Peyer's patch (tissue), 4 donors: ENCODE data around the gene MEGF6.

Source experiments
- POLR2A ChIP-seq, 2 donors: fragments of 450-650 bp; IDR thresholded peaks; one replicate each; pipeline ENCODE4 v1.5.1; 2017; ENCODE audit warnings: antibody characterized with exemption in 2 of 2, mild to moderate bottlenecking in 2 of 2, moderate library complexity in 2 of 2
- TF ChIP-seq, protein P1 (sequence below), 6 experiments: fragments of 450-650 bp in 4 of 6; fragments of 200-600 bp in 2 of 6; sonication (generic) in 1 of 6; IDR thresholded peaks; one replicate each; pipeline ENCODE4 v1.5.1; 2017 to 2019; ENCODE audit warnings: antibody characterized with exemption in 6 of 6, mild to moderate bottlenecking in 3 of 6, moderate library complexity in 1 of 6

DNA sequence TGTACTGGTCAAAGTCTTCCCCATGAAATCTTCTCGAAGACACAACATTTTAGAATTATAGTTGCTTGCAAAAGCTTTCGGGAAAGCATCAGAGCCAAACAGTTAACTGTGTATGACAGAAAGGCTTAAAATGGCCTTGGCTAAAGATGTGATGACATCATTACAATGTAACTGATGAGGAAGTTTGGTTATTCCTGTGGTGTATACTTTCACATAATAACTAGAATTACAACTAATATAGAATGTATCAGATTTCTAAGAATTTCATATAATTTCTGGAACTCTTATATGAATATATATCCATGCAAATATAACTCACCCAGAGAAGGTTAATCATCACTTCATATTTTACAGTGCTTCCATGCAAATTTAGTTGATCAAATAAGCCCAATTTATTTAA, 49.4 kb upstream of the MEGF6 start:
- no peak for TF ChIP-seq POLR2A (IDR thresholded peaks at IDR 0.05)
- TF ChIP-seq, protein P1, sequence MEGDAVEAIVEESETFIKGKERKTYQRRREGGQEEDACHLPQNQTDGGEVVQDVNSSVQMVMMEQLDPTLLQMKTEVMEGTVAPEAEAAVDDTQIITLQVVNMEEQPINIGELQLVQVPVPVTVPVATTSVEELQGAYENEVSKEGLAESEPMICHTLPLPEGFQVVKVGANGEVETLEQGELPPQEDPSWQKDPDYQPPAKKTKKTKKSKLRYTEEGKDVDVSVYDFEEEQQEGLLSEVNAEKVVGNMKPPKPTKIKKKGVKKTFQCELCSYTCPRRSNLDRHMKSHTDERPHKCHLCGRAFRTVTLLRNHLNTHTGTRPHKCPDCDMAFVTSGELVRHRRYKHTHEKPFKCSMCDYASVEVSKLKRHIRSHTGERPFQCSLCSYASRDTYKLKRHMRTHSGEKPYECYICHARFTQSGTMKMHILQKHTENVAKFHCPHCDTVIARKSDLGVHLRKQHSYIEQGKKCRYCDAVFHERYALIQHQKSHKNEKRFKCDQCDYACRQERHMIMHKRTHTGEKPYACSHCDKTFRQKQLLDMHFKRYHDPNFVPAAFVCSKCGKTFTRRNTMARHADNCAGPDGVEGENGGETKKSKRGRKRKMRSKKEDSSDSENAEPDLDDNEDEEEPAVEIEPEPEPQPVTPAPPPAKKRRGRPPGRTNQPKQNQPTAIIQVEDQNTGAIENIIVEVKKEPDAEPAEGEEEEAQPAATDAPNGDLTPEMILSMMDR (IDR thresholded peaks at IDR 0.05): no peak
